GM12891 (cell line): ENCODE data around the gene MYO1H.

ENCODE experiments used
- DNase-seq: peaks from one replicate; pipeline ENCODE4 v3.0.0; 2011; ENCODE audit warnings: low spot score; ENCODE audit not compliant: insufficient read length
- FAIRE-seq: peaks from 2 replicates; lab custom pipeline; 2011; peaks lifted over from hg19 to GRCh38; lab: Jason Lieb, UNC
- PAX5 ChIP-seq: IDR thresholded peaks from 2 replicates; pipeline ENCODE4 v1.6.1; 2011; ENCODE audit warnings: low read length, moderate library complexity, mild to moderate bottlenecking; ENCODE audit not compliant: insufficient read depth, severe bottlenecking
- POLR2A ChIP-seq: IDR thresholded peaks from 2 replicates; pipeline ENCODE4 v1.6.1; 2011; ENCODE audit warnings: low read depth, low read length, control low read depth
- POLR2AphosphoS5 ChIP-seq: IDR thresholded peaks from 2 replicates; pipeline ENCODE4 v1.6.1; 2011; ENCODE audit warnings: low read depth, low read length, control low read depth
- POU2F2 ChIP-seq: IDR thresholded peaks from 2 replicates; pipeline ENCODE4 v1.6.1; 2011; ENCODE audit warnings: low read depth, mild to moderate bottlenecking, control low read depth, low read length, moderate library complexity
- SPI1 ChIP-seq: IDR thresholded peaks from 2 replicates; pipeline ENCODE4 v1.6.1; 2011; ENCODE audit warnings: low read depth, low read length, control low read depth
- TAF1 ChIP-seq: IDR thresholded peaks from 2 replicates; pipeline ENCODE4 v1.6.1; 2011; ENCODE audit warnings: low read depth, low read length, control low read depth

The MYO1H gene

DNA sequence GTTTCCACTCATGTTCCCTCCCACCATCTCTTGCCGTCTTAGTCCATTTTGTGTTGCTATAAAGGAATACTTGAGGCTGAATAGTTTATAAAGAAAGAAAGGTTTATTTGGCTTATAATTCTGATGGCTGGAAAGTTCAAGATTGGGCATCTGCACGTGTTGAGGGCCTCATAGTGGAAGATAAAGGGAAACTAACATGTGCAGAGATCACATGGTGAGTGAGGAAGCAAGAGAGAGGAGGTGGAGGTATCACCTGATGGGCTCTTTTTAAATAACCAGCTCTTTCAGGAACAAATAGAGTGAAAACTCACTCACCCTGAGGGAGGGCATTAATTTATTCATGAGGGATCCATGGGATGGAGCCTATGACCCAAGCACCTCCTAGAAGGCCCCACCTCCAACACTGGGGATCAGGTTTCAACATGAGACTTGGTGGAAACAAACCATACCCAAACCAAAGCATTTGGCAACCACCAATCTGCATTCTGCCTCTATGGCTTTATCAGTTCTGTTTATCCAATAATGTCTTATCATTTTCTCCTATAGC is 29.5 kb downstream of the MYO1H start:
- no peak for FAIRE-seq
- TF ChIP-seq POU2F2 (no peak), PAX5 (no peak), POLR2AphosphoS5 (no peak), SPI1 (no peak), POLR2A (no peak), TAF1 (no peak)
- DNase-seq = no peak

DNA sequence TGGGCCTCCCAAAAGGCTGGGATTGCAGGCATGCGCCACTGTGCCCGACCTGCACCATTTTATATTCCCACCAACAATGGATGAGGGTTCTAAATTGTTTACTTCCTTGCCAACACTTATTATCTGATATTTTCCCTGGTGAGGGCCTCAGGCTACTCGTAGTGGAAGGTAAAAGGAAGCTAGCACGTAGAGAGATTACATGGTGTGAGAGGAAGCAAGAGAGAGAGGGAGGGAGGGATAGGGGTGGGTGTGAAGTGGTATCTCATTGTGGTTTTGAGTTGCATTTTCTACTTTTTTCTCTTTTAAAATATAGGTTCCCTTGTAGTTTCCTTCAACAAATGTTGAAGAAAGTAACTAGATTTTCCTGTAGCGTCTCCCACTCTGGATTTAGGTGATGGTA is 30.9 kb downstream of the MYO1H start:
- no peak for DNase-seq
- no peak for TF ChIP-seq TAF1
- no peak for TF ChIP-seq POU2F2
- TF ChIP-seq SPI1 = no peak
- no peak for TF ChIP-seq POLR2A
- no peak for TF ChIP-seq POLR2AphosphoS5
- TF ChIP-seq PAX5 = no peak
- FAIRE-seq = no peak

DNA sequence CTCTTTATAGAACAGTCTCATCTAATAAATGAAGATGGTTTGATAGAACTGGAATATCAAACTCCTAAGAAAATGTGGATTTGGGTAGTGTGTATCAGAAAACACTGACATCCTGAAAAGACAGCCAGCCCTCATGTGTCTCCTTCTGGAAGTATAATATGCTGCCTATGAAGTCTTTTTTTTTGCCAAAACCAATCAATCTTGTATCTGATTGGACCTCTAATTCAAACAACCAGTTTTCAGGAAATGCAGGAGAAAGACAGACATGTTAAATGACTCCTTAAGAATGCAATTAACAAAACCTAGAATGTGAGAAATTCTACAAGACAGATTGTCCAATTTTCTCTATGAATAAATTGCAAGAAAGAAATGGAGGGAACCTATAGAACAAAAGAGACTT is 34.3 kb downstream of the MYO1H start:
- no peak for FAIRE-seq
- TF ChIP-seq POU2F2 (no peak), POLR2A (no peak), PAX5 (no peak), POLR2AphosphoS5 (no peak), SPI1 (no peak), TAF1 (no peak)
- DNase-seq = no peak

DNA sequence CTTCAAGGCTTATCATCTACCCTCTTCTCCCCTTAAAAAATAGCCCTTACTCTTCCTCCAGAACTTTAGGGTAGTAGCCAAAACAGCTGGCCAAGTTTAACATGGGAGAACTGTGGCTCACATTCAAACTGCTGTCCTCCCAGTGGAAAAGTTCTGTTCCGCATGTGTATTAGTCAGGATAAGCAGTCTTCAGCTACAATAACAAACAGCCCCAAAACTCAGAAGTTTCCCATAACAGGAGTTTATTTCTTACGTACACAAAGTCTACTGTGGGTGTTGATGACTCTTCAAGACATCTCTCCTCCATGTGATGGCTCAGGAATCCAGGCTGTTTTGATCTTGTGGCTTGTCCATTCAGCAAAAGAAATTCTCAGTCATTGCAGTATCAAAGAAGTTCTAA is 35.5 kb downstream of the MYO1H start:
- DNase-seq (no peak), FAIRE-seq (no peak)
- TF ChIP-seq POLR2AphosphoS5 (no peak), TAF1 (no peak), POU2F2 (no peak), PAX5 (no peak), POLR2A (no peak), SPI1 (no peak)

DNA sequence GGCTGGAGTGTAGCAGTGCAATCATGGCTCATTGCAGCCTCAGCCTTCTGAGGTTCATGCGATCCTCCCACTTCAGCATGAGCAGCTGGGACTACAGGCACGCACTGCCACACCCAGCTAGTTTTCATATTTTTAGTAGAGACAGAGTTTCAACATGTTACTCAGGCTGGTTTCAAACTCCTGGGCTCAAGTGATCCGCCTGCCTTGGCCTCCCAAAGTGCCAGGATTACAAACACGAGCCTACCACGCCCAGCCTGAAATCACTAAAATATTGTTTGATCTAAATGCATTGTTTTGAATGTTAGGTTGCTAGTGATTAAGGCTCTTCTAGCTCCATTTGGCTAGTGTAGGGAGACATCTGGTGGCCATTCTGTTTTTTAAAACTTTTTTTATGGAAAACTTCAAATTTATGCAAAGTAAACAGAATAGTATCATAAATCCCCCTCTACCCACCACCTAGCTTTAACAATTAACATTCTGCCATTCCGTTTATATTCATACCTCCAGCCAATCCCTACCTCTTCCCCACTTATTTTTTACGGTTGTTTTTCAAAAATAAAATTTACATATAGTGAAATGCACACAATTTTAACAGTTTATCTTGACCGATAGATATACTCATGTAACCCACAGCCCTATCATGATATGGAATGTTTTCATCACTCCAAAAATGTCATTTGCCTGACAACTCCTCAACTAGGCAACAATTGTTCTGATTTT is 37.8 kb downstream of the MYO1H start:
- TF ChIP-seq PAX5 (no peak), SPI1 (no peak), POU2F2 (no peak), POLR2AphosphoS5 (no peak), TAF1 (no peak), POLR2A (no peak)
- FAIRE-seq = no peak
- DNase-seq = peak; percentile 22

DNA sequence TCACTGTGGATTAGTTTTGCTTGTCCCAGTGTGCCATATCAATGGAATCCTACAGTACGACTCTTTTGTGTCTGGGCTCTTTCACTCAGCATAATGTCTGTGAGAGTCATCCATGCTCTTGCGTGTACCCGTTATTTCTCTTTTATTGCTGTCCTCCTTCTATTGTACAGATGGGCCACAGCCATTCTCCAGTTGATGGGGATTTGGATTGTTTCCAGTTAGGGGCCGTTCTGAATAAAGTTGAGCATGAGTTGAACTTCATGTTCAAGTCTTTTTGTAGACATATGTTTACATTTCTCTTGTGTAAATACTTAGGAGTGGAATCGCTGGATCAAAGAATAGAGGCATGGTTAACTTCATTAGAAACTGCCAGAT is 38.3 kb downstream of the MYO1H start:
- no peak for FAIRE-seq
- no peak for DNase-seq
- no peak for TF ChIP-seq POU2F2
- no peak for TF ChIP-seq SPI1
- no peak for TF ChIP-seq POLR2A
- TF ChIP-seq TAF1 = no peak
- no peak for TF ChIP-seq POLR2AphosphoS5
- TF ChIP-seq PAX5 = no peak

DNA sequence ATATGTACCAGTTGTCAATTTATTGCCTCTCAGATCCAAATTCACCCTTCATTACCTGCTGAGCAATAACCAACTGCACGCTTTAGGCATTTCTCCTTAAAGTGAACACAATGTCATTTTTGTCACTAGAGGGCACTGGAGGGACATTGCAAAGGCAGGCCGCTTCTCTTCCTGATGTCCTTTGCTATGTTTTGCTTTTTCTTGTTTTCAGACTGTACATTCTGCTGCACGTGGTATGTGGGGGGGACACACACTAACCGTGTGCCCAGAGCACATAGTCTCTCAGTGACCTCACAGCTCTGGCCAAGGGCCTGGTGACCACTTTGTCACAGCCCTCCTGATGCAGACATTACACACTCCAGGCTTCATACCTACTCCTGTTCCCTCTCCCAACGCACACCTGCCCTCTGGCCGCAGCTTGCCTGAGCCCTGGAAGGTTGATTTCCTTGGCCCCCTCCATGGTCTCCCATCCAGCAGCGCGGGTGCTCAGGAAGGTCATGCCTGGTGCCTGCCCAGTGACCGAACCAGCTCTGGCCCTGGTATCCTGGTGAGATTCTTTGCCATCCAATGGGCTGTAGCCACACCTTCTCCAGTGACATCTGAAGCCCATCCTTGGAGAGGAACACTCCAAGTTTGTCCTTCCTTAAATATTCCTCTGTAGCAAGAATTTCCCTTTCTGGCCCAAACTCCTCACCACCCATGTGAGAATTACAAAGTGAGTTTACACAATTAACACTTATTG is 39.9 kb downstream of the MYO1H start:
- FAIRE-seq (no peak), DNase-seq (no peak)
- TF ChIP-seq PAX5 (no peak), SPI1 (no peak), POLR2AphosphoS5 (no peak), POU2F2 (no peak), POLR2A (no peak), TAF1 (no peak)

DNA sequence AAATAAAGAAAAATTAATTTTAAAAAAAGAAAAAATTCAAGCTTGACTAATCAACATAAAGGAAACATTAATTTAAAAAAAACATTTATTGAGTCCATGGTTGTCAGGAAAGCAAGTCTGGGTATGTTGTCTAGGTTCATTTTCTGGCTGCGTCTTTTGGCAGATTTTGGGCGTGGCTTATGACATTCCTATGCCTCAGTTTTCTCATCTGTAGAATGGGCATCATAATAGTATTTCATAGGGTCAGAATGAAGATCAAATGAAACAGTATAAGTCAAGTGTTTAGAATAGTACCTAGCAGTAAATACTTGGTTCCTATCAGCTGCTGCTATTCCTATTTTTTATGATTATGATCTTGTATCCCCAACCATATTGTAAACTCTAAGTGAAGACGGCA is 40.5 kb downstream of the MYO1H start:
- FAIRE-seq (no peak), DNase-seq (no peak)
- TF ChIP-seq POU2F2 (no peak), SPI1 (no peak), POLR2AphosphoS5 (no peak), POLR2A (no peak), TAF1 (no peak), PAX5 (no peak)

DNA sequence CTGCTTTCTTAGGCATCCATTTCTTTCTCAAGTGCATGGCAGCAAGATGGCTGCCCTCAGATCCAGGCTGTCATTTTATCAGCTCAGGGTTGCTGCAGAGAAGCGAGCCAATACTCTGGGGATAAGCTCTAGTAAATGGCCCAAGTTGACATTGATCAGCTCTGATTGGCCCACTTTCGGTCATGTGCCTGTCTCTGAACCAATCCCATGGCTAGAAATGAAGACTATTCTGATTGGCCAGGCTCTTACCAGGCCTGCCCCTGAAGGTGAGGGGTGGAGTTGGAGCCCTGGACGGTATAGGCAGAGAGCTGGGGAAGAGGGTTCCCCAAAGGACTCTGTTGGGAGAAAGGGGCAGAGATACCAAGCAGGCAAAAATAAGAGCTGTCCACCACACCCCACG is 41.4 kb downstream of the MYO1H start:
- no peak for FAIRE-seq
- TF ChIP-seq PAX5 = no peak
- TF ChIP-seq POU2F2 = no peak
- no peak for TF ChIP-seq TAF1
- no peak for TF ChIP-seq POLR2AphosphoS5
- no peak for TF ChIP-seq SPI1
- TF ChIP-seq POLR2A = no peak

More for the DNA sequence above, 41.4 kb downstream of the MYO1H start:
- no peak for DNase-seq
